Measurements from ENCODE around the gene BZW2.

GRCh38 chr7:16735020-16735419, 89.0 kb downstream of the BZW2 start:
- TF ChIP-seq, protein P1, sequence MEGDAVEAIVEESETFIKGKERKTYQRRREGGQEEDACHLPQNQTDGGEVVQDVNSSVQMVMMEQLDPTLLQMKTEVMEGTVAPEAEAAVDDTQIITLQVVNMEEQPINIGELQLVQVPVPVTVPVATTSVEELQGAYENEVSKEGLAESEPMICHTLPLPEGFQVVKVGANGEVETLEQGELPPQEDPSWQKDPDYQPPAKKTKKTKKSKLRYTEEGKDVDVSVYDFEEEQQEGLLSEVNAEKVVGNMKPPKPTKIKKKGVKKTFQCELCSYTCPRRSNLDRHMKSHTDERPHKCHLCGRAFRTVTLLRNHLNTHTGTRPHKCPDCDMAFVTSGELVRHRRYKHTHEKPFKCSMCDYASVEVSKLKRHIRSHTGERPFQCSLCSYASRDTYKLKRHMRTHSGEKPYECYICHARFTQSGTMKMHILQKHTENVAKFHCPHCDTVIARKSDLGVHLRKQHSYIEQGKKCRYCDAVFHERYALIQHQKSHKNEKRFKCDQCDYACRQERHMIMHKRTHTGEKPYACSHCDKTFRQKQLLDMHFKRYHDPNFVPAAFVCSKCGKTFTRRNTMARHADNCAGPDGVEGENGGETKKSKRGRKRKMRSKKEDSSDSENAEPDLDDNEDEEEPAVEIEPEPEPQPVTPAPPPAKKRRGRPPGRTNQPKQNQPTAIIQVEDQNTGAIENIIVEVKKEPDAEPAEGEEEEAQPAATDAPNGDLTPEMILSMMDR (conservative IDR thresholded peaks at IDR 0.05) = no peak
- TF ChIP-seq ZFX (IDR thresholded peaks at IDR 0.05) = no peak
